SK-N-MC (cell line): ENCODE measurements around the gene EN1.

Source experiments
- EZH2 ChIP-seq: fragments of 200-600 bp; sonication (generic); IDR thresholded peaks from one replicate; pipeline ENCODE4 v1.6.1; 2017; ENCODE audit warnings: antibody characterized with exemption
- FOXP2 ChIP-seq: optimal IDR thresholded peaks from 2 replicates; pipeline ENCODE3; 2011; ENCODE audit warnings: mild to moderate bottlenecking, moderate library complexity; ENCODE audit not compliant: insufficient read depth; ENCODE audit errors: extremely low read length, control extremely low read depth
- POLR2AphosphoS5 ChIP-seq: IDR thresholded peaks from 2 replicates; pipeline ENCODE4 v1.6.1; 2012; ENCODE audit warnings: mild to moderate bottlenecking, low read depth, low read length, borderline replicate concordance

DNA sequence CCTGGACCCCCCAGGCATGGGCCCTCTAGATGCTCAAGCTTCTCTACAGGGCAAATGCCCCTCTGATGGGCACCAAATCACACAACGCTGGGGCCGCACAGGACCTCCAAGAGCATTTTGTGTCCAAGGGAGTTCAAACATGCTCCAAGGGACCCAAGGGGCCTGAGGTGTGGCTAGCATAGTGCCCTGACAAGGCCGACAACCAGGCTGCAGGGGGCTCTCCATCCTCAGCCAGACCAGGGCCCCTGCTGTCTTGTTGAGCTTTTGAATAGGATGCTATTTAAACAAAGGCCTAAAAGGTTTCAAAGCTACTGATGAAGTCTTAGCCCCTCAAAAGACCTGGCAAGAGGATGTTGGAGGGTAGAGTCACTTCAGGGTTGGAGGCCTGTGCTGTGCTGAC is 33.1 kb downstream of the EN1 start:
- TF ChIP-seq POLR2AphosphoS5 (no peak), EZH2 (no peak), FOXP2 (no peak)
